KMS-11 (cell line): ENCODE results near the gene DRC1.

Experiments used
- H2AFZ ChIP-seq: fragments of 200-600 bp; sonication (generic); 2 replicates; pipeline ENCODE4 v1.6.1; 2016; ENCODE audit warnings: antibody characterized with exemption, mixed run types, low read depth
- H3K27ac ChIP-seq: fragments of 200-600 bp; sonication (generic); 2 replicates; pipeline ENCODE4 v1.6.1; 2016; ENCODE audit warnings: mild to moderate bottlenecking, mixed run types
- H3K27me3 ChIP-seq: fragments of 200-600 bp; sonication (generic); 2 replicates; pipeline ENCODE4 v1.6.1; 2017; ENCODE audit warnings: mild to moderate bottlenecking, low read depth, mixed run types, moderate library complexity; ENCODE audit not compliant: insufficient read depth
- H3K36me3 ChIP-seq: fragments of 200-600 bp; sonication (generic); 2 replicates; pipeline ENCODE4 v1.6.1; 2017; ENCODE audit warnings: mild to moderate bottlenecking, mixed run types; ENCODE audit not compliant: insufficient read depth
- H3K4me1 ChIP-seq: fragments of 200-600 bp; sonication (generic); 2 replicates; pipeline ENCODE4 v1.6.1; 2016; ENCODE audit warnings: mild to moderate bottlenecking, low read depth, mixed run types; ENCODE audit not compliant: poor library complexity, severe bottlenecking
- H3K4me2 ChIP-seq: fragments of 200-600 bp; sonication (generic); 2 replicates; pipeline ENCODE4 v1.7.0; 2016; ENCODE audit warnings: mild to moderate bottlenecking, mixed run types
- H3K4me3 ChIP-seq: fragments of 200-600 bp; sonication (generic); IDR thresholded peaks from 2 replicates; pipeline ENCODE4 v1.6.1; 2017; ENCODE audit warnings: low read depth, low read length, mixed read lengths; ENCODE audit not compliant: insufficient read depth
- H3K79me2 ChIP-seq: fragments of 200-600 bp; sonication (generic); 2 replicates; pipeline ENCODE4 v1.6.1; 2016; ENCODE audit warnings: low read depth, mixed run types; ENCODE audit not compliant: insufficient read depth
- H3K9ac ChIP-seq: fragments of 200-600 bp; sonication (generic); 2 replicates; pipeline ENCODE4 v1.6.1; 2016; ENCODE audit warnings: mild to moderate bottlenecking, mixed run types
- H4K20me1 ChIP-seq: fragments of 200-600 bp; sonication (generic); 2 replicates; pipeline ENCODE4 v1.6.1; 2016; ENCODE audit warnings: mild to moderate bottlenecking, mixed run types; ENCODE audit not compliant: insufficient read depth
- TF ChIP-seq, protein P1 (sequence below): fragments of 200-600 bp; sonication (generic); conservative IDR thresholded peaks from 2 replicates; pipeline ENCODE4 v1.6.1; 2017; ENCODE audit warnings: low read depth, mild to moderate bottlenecking, antibody characterized with exemption, low read length, moderate library complexity, mixed read lengths

Gene DRC1

GRCh38 chr2:26456440-26457250 is 54.9 kb downstream of the DRC1 start:
- Histone ChIP-seq H3K4me2 (no peak overlapping the region), H3K27me3 (no peaks in the 10 kb centered on the region), H3K36me3 (no peaks in the 10 kb centered on the region), H3K9ac (no peak overlapping the region), H3K79me2 (no peaks in the 10 kb centered on the region), H4K20me1 (no peaks in the 10 kb centered on the region), H3K27ac (no peak overlapping the region), H3K4me3 (no peak overlapping the region), H3K4me1 (no peaks in the 10 kb centered on the region), H2AFZ (no peak overlapping the region)
- TF ChIP-seq, protein P1, sequence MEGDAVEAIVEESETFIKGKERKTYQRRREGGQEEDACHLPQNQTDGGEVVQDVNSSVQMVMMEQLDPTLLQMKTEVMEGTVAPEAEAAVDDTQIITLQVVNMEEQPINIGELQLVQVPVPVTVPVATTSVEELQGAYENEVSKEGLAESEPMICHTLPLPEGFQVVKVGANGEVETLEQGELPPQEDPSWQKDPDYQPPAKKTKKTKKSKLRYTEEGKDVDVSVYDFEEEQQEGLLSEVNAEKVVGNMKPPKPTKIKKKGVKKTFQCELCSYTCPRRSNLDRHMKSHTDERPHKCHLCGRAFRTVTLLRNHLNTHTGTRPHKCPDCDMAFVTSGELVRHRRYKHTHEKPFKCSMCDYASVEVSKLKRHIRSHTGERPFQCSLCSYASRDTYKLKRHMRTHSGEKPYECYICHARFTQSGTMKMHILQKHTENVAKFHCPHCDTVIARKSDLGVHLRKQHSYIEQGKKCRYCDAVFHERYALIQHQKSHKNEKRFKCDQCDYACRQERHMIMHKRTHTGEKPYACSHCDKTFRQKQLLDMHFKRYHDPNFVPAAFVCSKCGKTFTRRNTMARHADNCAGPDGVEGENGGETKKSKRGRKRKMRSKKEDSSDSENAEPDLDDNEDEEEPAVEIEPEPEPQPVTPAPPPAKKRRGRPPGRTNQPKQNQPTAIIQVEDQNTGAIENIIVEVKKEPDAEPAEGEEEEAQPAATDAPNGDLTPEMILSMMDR = no peak

DNA sequence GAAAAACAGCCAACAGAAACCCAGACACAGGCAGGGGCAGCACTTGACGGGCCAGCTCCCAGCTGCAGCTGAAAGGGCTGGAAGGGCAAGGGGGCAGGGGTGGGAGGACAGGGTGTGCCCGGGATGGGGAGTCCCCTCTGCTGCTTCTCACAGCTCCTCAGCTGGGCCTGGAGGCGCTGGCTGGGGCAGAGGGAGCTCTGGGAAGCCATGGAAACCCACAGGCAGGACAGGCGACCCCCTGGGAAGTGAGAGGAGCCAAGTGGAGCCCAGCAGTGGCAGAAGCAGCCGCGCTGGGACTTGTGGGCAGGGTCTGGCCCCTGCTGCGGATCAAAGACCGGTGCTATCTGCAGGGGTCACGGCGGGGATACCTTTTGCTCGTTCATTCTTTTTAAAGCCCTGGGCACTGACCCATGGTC is 55.5 kb downstream of the DRC1 start:
- Histone ChIP-seq H3K4me3 (no peak overlapping the region), H3K4me2 (no peak overlapping the region), H3K79me2 (no peaks in the 10 kb centered on the region), H3K36me3 (no peaks in the 10 kb centered on the region), H3K27me3 (no peaks in the 10 kb centered on the region), H3K9ac (no peak overlapping the region), H2AFZ (no peak overlapping the region), H3K4me1 (no peaks in the 10 kb centered on the region), H4K20me1 (no peaks in the 10 kb centered on the region), H3K27ac (no peak overlapping the region)
- TF ChIP-seq, protein P1 = no peak

GRCh38 chr2:26457695-26458364 is 56.1 kb downstream of the DRC1 start:
- H4K20me1 ChIP-seq = no peaks in the 10 kb centered on the region
- H3K27me3 ChIP-seq = no peaks in the 10 kb centered on the region
- H3K9ac ChIP-seq = no peak overlapping the region
- TF ChIP-seq, protein P1 = no peak
- H2AFZ ChIP-seq = no peak overlapping the region
- H3K36me3 ChIP-seq = no peaks in the 10 kb centered on the region
- H3K4me3 ChIP-seq = no peak overlapping the region
- H3K4me2 ChIP-seq = no peak overlapping the region
- no peak overlapping the region for H3K27ac ChIP-seq
- no peaks in the 10 kb centered on the region for H3K4me1 ChIP-seq
- H3K79me2 ChIP-seq = no peaks in the 10 kb centered on the region

- Histone ChIP-seq H3K4me1 (no peaks in the 10 kb centered on the region), H2AFZ (no peak overlapping the region), H4K20me1 (no peaks in the 10 kb centered on the region), H3K4me2 (no peak overlapping the region), H3K36me3 (no peaks in the 10 kb centered on the region), H3K27me3 (no peaks in the 10 kb centered on the region), H3K9ac (no peak overlapping the region), H3K79me2 (no peaks in the 10 kb centered on the region), H3K27ac (no peak overlapping the region), H3K4me3 (no peak overlapping the region)
- TF ChIP-seq, protein P1 = no peak
Observed at GRCh38 chr2:26458365-26459042, 56.8 kb downstream of the DRC1 start.
